ENCODE data around the gene MSX1. TPM values are rescaled to one million over a fixed set of nuclear protein-coding genes. Genes with fewer than 3 reads are reported as not detected.

MSX1 gene
- total RNA-seq, 1 donor from 2014 or later: 1.6 TPM

- peak; percentile 31 for TF ChIP-seq CTCF (conservative IDR thresholded peaks at IDR 0.05; ENCODE audit: low read depth, low read length)
- peak overlapping the region; percentile 31 for H3K4me3 ChIP-seq (ENCODE audit: low read depth, low read length)
Observed at GRCh38 chr4:4852591-4853362, 6.7 kb upstream of the MSX1 start.

GRCh38 chr4:4853371-4853823, 6.1 kb upstream of the MSX1 start:
- no peak for DNase-seq (ENCODE audit: low read depth)
- H3K4me3 ChIP-seq (ENCODE audit: low read depth, low read length): peak overlapping the region; percentile 31
- TF ChIP-seq CTCF (conservative IDR thresholded peaks at IDR 0.05; ENCODE audit: low read depth, low read length): no peak

More at GRCh38 chr4:4852591-4853362, 6.7 kb upstream of the MSX1 start:
- no peak for DNase-seq (ENCODE audit: low read depth)

GRCh38 chr4:4853921-4854648, 5.4 kb upstream of the MSX1 start:
- no peak for DNase-seq (ENCODE audit: low read depth)
- no peak overlapping the region for H3K4me3 ChIP-seq (ENCODE audit: low read depth, low read length)
- TF ChIP-seq CTCF (conservative IDR thresholded peaks at IDR 0.05; ENCODE audit: low read depth, low read length): no peak

- TF ChIP-seq CTCF (conservative IDR thresholded peaks at IDR 0.05; ENCODE audit: low read depth, low read length): no peak
- DNase-seq (ENCODE audit: low read depth): no peak
- H3K4me3 ChIP-seq (ENCODE audit: low read depth, low read length): no peak overlapping the region
Observed at GRCh38 chr4:4854649-4855295, 4.7 kb upstream of the MSX1 start.

- no peak for DNase-seq (ENCODE audit: low read depth)
- no peak for TF ChIP-seq CTCF (conservative IDR thresholded peaks at IDR 0.05; ENCODE audit: low read depth, low read length)
- H3K4me3 ChIP-seq (ENCODE audit: low read depth, low read length): no peak overlapping the region
Observed at GRCh38 chr4:4855301-4856070, 4.0 kb upstream of the MSX1 start.

Data from epithelial cell of proximal tubule (primary cell).